ENCODE results near the gene ITLN1. TPM values are rescaled to one million over a fixed set of nuclear protein-coding genes. Genes with fewer than 3 reads are reported as not detected.

ITLN1 gene
- total RNA-seq, 4 donors from 2014 or later, result 105 to 7,953 (median 2,405) TPM

DNA sequence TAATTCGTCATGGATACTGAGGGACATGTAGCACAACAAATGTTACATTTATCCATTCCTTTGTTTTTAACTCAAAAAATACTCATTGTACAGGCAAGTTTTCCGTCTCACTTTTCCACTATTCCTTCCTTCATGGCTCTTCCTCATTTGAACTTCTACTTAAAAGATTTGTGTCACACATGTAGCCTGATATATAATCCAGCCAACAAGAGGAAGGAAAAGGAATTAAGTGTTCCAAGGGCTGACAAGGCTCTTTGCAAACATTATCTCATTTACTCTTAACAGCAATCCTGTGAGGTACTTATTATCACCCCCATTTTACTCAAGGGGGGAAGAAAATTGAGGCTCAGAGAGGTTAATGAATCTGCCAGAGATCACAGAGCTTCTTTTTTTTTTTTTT is 45.2 kb downstream of the ITLN1 start:
- DNase-seq (ENCODE audit: low spot score) (no peak), ATAC-seq (ENCODE audit: low FRiP score) (no peak)
- TF ChIP-seq, protein P1, sequence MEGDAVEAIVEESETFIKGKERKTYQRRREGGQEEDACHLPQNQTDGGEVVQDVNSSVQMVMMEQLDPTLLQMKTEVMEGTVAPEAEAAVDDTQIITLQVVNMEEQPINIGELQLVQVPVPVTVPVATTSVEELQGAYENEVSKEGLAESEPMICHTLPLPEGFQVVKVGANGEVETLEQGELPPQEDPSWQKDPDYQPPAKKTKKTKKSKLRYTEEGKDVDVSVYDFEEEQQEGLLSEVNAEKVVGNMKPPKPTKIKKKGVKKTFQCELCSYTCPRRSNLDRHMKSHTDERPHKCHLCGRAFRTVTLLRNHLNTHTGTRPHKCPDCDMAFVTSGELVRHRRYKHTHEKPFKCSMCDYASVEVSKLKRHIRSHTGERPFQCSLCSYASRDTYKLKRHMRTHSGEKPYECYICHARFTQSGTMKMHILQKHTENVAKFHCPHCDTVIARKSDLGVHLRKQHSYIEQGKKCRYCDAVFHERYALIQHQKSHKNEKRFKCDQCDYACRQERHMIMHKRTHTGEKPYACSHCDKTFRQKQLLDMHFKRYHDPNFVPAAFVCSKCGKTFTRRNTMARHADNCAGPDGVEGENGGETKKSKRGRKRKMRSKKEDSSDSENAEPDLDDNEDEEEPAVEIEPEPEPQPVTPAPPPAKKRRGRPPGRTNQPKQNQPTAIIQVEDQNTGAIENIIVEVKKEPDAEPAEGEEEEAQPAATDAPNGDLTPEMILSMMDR (IDR thresholded peaks at IDR 0.05), result no peak

DNA sequence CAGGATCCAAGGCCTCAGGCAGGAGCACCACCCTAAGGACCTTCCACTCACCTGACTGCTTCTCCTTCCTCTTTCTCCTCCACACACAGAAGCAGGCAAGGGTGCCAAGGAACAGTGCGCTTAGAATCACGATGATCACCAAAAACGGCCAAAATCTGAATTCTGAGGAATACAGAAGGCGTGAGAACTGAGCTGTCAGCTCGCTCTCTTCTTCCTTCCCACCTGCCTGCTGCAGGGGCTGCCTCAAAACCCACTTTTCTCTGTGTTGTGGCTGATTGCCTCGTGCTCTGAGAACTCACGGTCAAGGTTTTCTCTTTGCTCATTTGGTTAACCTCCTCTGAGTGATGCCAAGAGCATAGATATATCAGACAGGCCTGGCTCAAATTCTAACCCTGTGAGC is 46.1 kb downstream of the ITLN1 start:
- no peak for DNase-seq (ENCODE audit: low spot score)
- no peak for ATAC-seq (ENCODE audit: low FRiP score)
- TF ChIP-seq, protein P1 (IDR thresholded peaks at IDR 0.05), result no peak

DNA sequence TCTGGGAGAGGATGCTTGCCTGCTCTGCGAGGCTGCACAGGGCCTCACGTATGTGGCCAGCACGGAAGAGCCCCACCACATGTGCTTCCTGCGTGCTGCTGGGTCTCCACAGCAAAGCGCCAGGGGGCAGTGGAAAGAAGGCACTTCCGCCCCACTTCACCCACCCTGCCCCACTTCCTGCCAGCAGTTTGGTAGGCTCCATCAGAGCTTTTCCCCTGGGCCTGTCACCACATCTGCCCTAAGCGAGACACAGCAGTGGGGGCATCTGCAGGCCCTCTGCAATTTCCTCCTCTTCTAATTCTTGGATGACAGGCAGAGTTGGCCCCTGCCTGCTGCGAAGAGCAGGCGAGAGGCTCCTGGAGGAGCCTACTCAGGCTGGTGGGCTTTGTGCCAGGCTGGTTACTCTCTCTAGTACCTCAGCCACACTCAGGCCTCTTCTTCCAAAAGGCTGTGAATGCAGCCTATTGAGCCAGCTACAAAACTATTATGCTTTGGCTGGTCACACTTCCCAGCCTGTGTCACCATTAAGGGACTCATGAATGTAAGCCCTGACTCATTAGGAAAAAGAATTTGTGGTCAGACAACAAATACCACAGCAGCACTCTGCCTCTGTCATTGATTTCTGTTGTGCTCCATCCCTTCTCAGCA is 47.3 kb downstream of the ITLN1 start:
- TF ChIP-seq, protein P1 (IDR thresholded peaks at IDR 0.05), result no peak
- ATAC-seq (ENCODE audit: low FRiP score) (no peak), DNase-seq (ENCODE audit: low spot score) (no peak)

DNA sequence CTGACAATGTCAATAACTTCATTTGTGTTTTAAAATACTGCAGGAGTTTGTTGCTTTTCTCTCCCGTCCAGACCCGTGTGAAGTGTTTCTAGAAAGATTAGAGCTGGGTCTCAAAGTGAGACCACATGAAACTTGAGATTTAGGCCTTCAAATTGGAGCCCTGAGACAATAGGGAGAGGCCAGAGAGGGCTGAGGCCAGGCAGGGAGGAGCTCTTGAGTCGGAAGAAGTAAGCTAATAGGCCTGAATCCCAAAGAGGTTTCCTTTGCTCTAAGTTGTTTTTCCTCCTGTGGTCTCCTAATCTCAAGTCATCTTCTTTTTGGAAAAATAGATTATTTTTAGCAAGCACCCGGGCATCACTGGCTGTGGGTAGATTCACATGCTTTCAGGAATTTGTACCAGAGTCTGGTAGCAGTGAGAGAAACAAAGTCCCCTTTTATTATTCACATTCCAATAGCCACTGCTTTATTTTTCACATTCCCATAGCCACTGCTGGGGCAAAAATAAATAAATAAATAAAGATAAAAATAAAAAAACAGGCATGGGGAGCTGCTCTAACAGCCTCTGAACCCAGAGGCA is 47.9 kb downstream of the ITLN1 start:
- no peak for DNase-seq (ENCODE audit: low spot score)
- TF ChIP-seq, protein P1 (IDR thresholded peaks at IDR 0.05), result no peak
- ATAC-seq (ENCODE audit: low FRiP score), result no peak

DNA sequence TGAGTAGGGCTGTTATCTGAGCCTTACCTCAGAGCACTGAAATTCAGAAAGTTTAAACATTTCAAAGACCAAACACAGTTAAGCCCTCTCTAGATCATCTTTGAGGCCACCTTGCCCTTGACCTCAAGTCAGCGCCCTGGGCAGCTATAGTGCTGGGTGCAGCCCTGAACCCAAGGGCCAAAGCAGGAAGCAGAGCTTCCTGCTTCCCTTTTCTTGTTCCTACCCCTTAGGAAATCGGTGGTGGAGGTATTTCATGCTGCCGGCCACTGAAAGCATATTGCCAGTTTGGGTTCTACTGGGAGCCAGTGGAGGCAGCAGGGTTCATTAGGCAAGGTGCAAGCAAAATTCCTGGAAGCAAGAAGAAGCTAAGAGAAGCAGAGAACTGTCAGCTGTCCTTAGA is 48.4 kb downstream of the ITLN1 start:
- TF ChIP-seq, protein P1 (IDR thresholded peaks at IDR 0.05), result no peak
- ATAC-seq (ENCODE audit: low FRiP score) (no peak), DNase-seq (ENCODE audit: low spot score) (no peak)

DNA sequence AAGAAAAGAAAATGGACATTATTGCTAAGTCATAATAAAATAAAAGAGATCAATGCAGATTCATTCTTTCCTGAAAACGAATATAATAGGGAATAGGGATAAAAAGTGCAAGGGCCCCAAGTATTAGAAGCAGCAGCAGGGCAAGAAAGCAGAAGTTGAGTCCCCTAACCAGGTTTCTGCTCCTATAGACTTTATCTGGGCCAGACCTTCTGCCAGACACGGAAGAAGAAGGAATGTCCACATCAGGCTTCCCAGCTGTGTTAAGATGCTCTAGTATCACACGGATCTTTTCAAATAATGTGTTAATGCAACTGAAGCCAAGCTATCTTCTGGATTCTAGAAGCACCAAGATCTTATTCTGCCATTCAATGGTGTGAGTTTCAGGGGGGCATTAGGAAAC is 49.2 kb downstream of the ITLN1 start:
- DNase-seq (ENCODE audit: low spot score) (no peak), ATAC-seq (ENCODE audit: low FRiP score) (no peak)
- TF ChIP-seq, protein P1 (IDR thresholded peaks at IDR 0.05), result no peak

DNA sequence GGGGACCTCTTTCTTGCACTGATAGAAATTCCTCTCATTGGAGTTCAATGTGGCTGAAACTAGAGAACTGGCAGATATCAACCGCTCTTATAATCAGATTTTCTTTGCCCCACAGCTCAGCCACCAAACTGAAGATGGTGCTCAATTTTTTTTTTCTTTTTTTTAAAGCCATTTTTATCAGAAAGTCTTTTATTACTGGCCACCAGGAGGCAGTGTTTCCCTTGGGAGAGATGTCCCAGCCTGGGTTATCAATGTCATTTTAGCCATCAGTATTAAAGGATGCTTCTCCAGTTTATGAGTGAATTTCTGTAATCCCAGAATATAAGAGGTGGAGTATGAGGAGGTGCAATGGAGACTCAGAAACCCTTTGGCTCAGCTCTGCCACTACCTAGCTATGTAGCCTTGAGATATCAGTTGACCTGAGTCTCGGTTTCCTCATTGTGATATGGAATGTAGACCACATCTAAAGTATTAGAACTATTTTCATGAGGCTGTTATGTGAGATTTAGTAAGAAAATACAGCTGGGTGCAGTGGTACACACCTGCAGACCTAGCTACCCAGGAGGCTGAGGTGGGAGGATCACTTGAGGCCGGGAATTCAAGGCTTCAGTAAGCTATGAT is 49.9 kb downstream of the ITLN1 start:
- TF ChIP-seq, protein P1 (IDR thresholded peaks at IDR 0.05), result no peak
- DNase-seq (ENCODE audit: low spot score), result no peak
- no peak for ATAC-seq (ENCODE audit: low FRiP score)

All from omental fat pad (tissue), 4 donors.